Hepatocyte (in vitro differentiated cells): ENCODE measurements around the gene VBP1. TPM values are rescaled to one million over a fixed set of nuclear protein-coding genes. Genes with fewer than 3 reads are reported as not detected.

Experiments used
- DNase-seq: peaks from one replicate; pipeline ENCODE4 v3.0.0-alpha.2; 2016; ENCODE audit warnings: low spot score
- H2AFZ ChIP-seq: fragments of 200-600 bp; sonication (generic); 2 replicates; pipeline ENCODE4 v1.6.0; 2016; ENCODE audit warnings: antibody characterized with exemption, mild to moderate bottlenecking
- H3K27ac ChIP-seq: fragments of 200-600 bp; sonication (generic); 2 replicates; pipeline ENCODE4 v1.5.1; 2016; ENCODE audit warnings: mild to moderate bottlenecking
- H3K27me3 ChIP-seq: fragments of 200-600 bp; sonication (generic); 2 replicates; pipeline ENCODE4 v1.6.1; 2016
- H3K36me3 ChIP-seq: fragments of 200-600 bp; sonication (generic); replicated peaks from 2 replicates; pipeline ENCODE4 v1.5.1; 2016; ENCODE audit warnings: low read depth; ENCODE audit not compliant: insufficient read depth
- H3K4me1 ChIP-seq: fragments of 200-600 bp; sonication (generic); 2 replicates; pipeline ENCODE4 v1.5.1; 2016; ENCODE audit warnings: mild to moderate bottlenecking, moderate library complexity; ENCODE audit not compliant: insufficient read depth
- H3K4me2 ChIP-seq: fragments of 200-600 bp; sonication (generic); 2 replicates; pipeline ENCODE4 v1.6.0; 2016
- H3K4me3 ChIP-seq: fragments of 200-600 bp; sonication (generic); 2 replicates; pipeline ENCODE4 v1.5.1; 2016; ENCODE audit warnings: mild to moderate bottlenecking
- H3K79me2 ChIP-seq: fragments of 200-600 bp; sonication (generic); 2 replicates; pipeline ENCODE4 v1.6.0; 2017; ENCODE audit warnings: mild to moderate bottlenecking
- H3K9me2 ChIP-seq: fragments of 200-600 bp; sonication (generic); replicated peaks from 2 replicates; pipeline ENCODE4 v1.6.0; 2017; ENCODE audit warnings: mild to moderate bottlenecking; ENCODE audit not compliant: insufficient read depth
- H3K9me3 ChIP-seq: fragments of 200-600 bp; sonication (generic); 2 replicates; pipeline ENCODE4 v1.5.1; 2016; ENCODE audit warnings: low read depth, mild to moderate bottlenecking
- H4K20me1 ChIP-seq: fragments of 200-600 bp; sonication (generic); 2 replicates; pipeline ENCODE4 v1.6.0; 2016; ENCODE audit warnings: mild to moderate bottlenecking; ENCODE audit not compliant: insufficient read depth, poor library complexity, severe bottlenecking
- CTCF ChIP-seq: fragments of 200-600 bp; sonication (generic); IDR thresholded peaks from 2 replicates; pipeline ENCODE4 v1.5.1; 2016; ENCODE audit warnings: antibody characterized with exemption, mild to moderate bottlenecking; ENCODE audit not compliant: poor library complexity
- EZH2 ChIP-seq: fragments of 200-600 bp; sonication (generic); IDR thresholded peaks from 2 replicates; pipeline ENCODE4 v1.6.1; 2016; ENCODE audit warnings: antibody characterized with exemption, mild to moderate bottlenecking, borderline replicate concordance
- EZH2phosphoT487 ChIP-seq: fragments of 200-600 bp; sonication (generic); IDR thresholded peaks from one replicate; pipeline ENCODE4 v1.6.1; 2018; ENCODE audit warnings: antibody characterized with exemption, mild to moderate bottlenecking, low read depth, moderate library complexity; ENCODE audit not compliant: unreplicated experiment, severe bottlenecking
- WGBS: methylation state at CpG from one replicate; pipeline ENCODE4 v1.1.6; 2016; ENCODE audit warnings: low lambda C conversion rate; ENCODE audit errors: missing lambda C conversion rate; 5-methylcytosine and 5-hydroxymethylcytosine counted together
- polyA plus RNA-seq: library from polyadenylated mRNA; unstranded; fragments of >200 nt; fragmentation: Nextera tagmentation; extraction: Ambion mirVana; gene quantifications from 2 replicates; pipeline ENCODE4 v1.2.1, GENCODE V29; 2016
- total RNA-seq: library from RNA; depleted of rRNA; stranded (reverse); fragments of >200 nt; gene quantifications from 2 replicates; pipeline ENCODE4 v1.2.3, GENCODE V29; 2014

The VBP1 gene, protein sequence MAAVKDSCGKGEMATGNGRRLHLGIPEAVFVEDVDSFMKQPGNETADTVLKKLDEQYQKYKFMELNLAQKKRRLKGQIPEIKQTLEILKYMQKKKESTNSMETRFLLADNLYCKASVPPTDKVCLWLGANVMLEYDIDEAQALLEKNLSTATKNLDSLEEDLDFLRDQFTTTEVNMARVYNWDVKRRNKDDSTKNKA
- total RNA-seq (56.6 and 62.8 TPM in 2 replicates), polyA plus RNA-seq (43.9 and 44.7 TPM in 2 replicates)

- peak within 1 kb of the TSS; percentile 57 for H3K4me3 ChIP-seq
- H2AFZ ChIP-seq = peak within 1 kb of the TSS; percentile 92
- H3K27ac ChIP-seq = peak within 1 kb of the TSS; percentile 96
- H3K9me3 ChIP-seq = no peaks in the 10 kb centered on the region
- H3K27me3 ChIP-seq = no peaks in the 10 kb centered on the region
- 43% methylated on average over 42 of the region's 53 CpGs for WGBS
- no peaks in the 10 kb centered on the region for H3K36me3 ChIP-seq
- H3K79me2 ChIP-seq = peaks cover 38% of the 10 kb centered on the region
- no peaks in the 10 kb centered on the region for H4K20me1 ChIP-seq
- DNase-seq = peak; percentile 93
- no peaks in the 10 kb centered on the region for H3K9me2 ChIP-seq
- no peaks in the 10 kb centered on the region for H3K4me1 ChIP-seq
- peak within 1 kb of the TSS; percentile 80 for H3K4me2 ChIP-seq
- no peak for TF ChIP-seq EZH2phosphoT487
- no peak for TF ChIP-seq EZH2
- TF ChIP-seq CTCF = peak; percentile 37
Measured at GRCh38 chrX:155216179-155216939, at the start of gene VBP1. TSS of gene VBP1 (plus strand) at chrX:155216460. CDS start at chrX:155216483, 23 bp downstream.

- H3K4me1 ChIP-seq = no peaks in the 10 kb centered on the region
- no peak for DNase-seq
- H3K9me2 ChIP-seq = no peaks in the 10 kb centered on the region
- no peaks in the 10 kb centered on the region for H4K20me1 ChIP-seq
- no peak for TF ChIP-seq EZH2phosphoT487
- TF ChIP-seq EZH2 = no peak
- TF ChIP-seq CTCF = no peak
- no peak overlapping the region for H3K4me2 ChIP-seq
- WGBS = 57% methylated on average over 2 of the region's 2 CpGs
- no peaks in the 10 kb centered on the region for H3K79me2 ChIP-seq
- no peak overlapping the region for H2AFZ ChIP-seq
- no peaks in the 10 kb centered on the region for H3K27me3 ChIP-seq
- no peaks in the 10 kb centered on the region for H3K36me3 ChIP-seq
- no peak overlapping the region for H3K4me3 ChIP-seq
- no peak overlapping the region for H3K27ac ChIP-seq
- H3K9me3 ChIP-seq = no peaks in the 10 kb centered on the region
Measured at GRCh38 chrX:155169881-155170280, 46.4 kb upstream of the VBP1 start.

DNA sequence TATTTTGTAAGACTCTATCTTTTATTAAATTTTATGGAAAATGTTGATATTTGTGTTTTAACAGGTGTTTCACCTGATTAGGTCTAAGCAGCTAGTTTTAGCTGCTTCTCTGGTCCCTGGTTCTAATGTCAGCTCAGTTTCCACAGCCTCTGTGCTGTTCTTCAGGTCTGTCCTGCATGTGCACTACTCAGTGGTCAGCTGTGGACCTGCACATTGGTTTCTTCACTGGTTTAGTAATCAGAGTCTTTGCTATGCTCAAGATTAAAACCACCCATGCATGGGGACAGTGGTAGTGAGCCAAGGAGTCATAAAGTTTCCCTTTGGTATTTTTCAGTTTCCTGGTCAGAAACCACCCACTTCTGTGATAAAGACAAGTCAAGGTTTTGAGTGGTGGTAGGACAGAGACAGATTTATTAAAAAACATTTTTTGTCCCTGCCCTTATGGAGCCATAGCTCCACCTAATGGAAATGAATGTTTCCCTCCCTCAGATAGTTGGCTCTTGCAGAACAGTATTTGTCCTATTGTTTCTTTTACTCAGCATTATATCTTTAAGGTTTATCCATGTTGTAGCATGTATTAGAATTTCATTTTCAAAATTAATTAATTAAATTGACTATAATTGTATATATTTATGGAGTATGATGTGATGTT, 36.8 kb upstream of the VBP1 start:
- Histone ChIP-seq H3K79me2 (no peaks in the 10 kb centered on the region), H3K36me3 (no peaks in the 10 kb centered on the region), H3K4me1 (no peaks in the 10 kb centered on the region), H2AFZ (no peak overlapping the region), H3K27ac (no peak overlapping the region), H3K9me3 (no peaks in the 10 kb centered on the region), H4K20me1 (no peaks in the 10 kb centered on the region), H3K4me2 (no peak overlapping the region), H3K9me2 (no peaks in the 10 kb centered on the region), H3K4me3 (no peak overlapping the region), H3K27me3 (no peaks in the 10 kb centered on the region)
- TF ChIP-seq CTCF (peak; percentile 16), EZH2phosphoT487 (no peak), EZH2 (no peak)
- DNase-seq = no peak
